ENCODE measurements around the gene AFF1.
A peak's percentile ranks its signal among the peaks of the same experiment; 100 is the strongest.

Gene AFF1

GRCh38 chr4:87088186-87088585 lies 153.4 kb downstream of the AFF1 start:
- no peak for DNase-seq (ENCODE audit: low read depth)
- no peak for TF ChIP-seq CTCF (IDR thresholded peaks at IDR 0.05; ENCODE audit: insufficient read depth, low read depth, low read length, missing control alignments)
- no peak overlapping the region for H3K4me3 ChIP-seq (ENCODE audit: low read depth, low read length)

- H3K4me3 ChIP-seq (ENCODE audit: low read depth, low read length), result no peak overlapping the region
- no peak for DNase-seq (ENCODE audit: low read depth)
- TF ChIP-seq CTCF (IDR thresholded peaks at IDR 0.05; ENCODE audit: insufficient read depth, low read depth, low read length, missing control alignments), result no peak
Measured at GRCh38 chr4:87089368-87089767, 154.6 kb downstream of the AFF1 start.

GRCh38 chr4:87090305-87090704 lies 155.5 kb downstream of the AFF1 start:
- no peak for DNase-seq (ENCODE audit: low read depth)
- no peak overlapping the region for H3K4me3 ChIP-seq (ENCODE audit: low read depth, low read length)
- TF ChIP-seq CTCF (IDR thresholded peaks at IDR 0.05; ENCODE audit: insufficient read depth, low read depth, low read length, missing control alignments), result no peak

- peak; percentile 35 for DNase-seq (ENCODE audit: low read depth)
- no peak for TF ChIP-seq CTCF (IDR thresholded peaks at IDR 0.05; ENCODE audit: insufficient read depth, low read depth, low read length, missing control alignments)
- H3K4me3 ChIP-seq (ENCODE audit: low read depth, low read length), result no peak overlapping the region
Measured at GRCh38 chr4:87092389-87093141, 157.8 kb downstream of the AFF1 start.

- TF ChIP-seq CTCF (IDR thresholded peaks at IDR 0.05; ENCODE audit: insufficient read depth, low read depth, low read length, missing control alignments), result peak; percentile 59
- H3K4me3 ChIP-seq (ENCODE audit: low read depth, low read length), result no peak overlapping the region
- DNase-seq (ENCODE audit: low read depth), result peak; percentile 79
Measured at GRCh38 chr4:87093443-87094123, 158.8 kb downstream of the AFF1 start.

- no peak overlapping the region for H3K4me3 ChIP-seq (ENCODE audit: low read depth, low read length)
- no peak for DNase-seq (ENCODE audit: low read depth)
- TF ChIP-seq CTCF (IDR thresholded peaks at IDR 0.05; ENCODE audit: insufficient read depth, low read depth, low read length, missing control alignments), result no peak
Measured at GRCh38 chr4:87097075-87097474, 162.3 kb downstream of the AFF1 start.

Data from GM12865 (cell line).